ENCODE measurements around the gene CPXM1. TPM values are rescaled to one million over a fixed set of nuclear protein-coding genes. Genes with fewer than 3 reads are reported as not detected.
"Not testable (repeated sequence)": the region's sequence is repeated elsewhere in the genome, so short reads cannot be mapped to it uniquely, and the experiment has no call there.

The CPXM1 gene
- 224 TPM for polyA plus RNA-seq (ENCODE audit: insufficient read length)
- long read RNA-seq, donor 1, transcript CPXM1-201 (14 exons, 2,391 nt), result major isoform, 72 of 219 reads
- long read RNA-seq, donor 1, partial matches to known transcripts, result 147 of 219 reads
- long read RNA-seq, donor 1, other reads (novel, unspliced or antisense), result 0 of 219 reads
- long read RNA-seq, donor 2, transcript CPXM1-201 (14 exons, 2,391 nt), result major isoform, 56 of 87 reads
- long read RNA-seq, donor 2, partial matches to known transcripts, result 25 of 87 reads
- long read RNA-seq, donor 2, other reads (novel, unspliced or antisense), result 6 of 87 reads
- long read RNA-seq, donor 3, transcript CPXM1-201 (14 exons, 2,391 nt), result major isoform, 36 of 55 reads
- long read RNA-seq, donor 3, partial matches to known transcripts, result 19 of 55 reads
- long read RNA-seq, donor 3, other reads (novel, unspliced or antisense), result 0 of 55 reads
- long read RNA-seq, donor 4, partial matches to known transcripts, result 9 of 9 reads
- long read RNA-seq, donor 4, other reads (novel, unspliced or antisense), result 0 of 9 reads
- long read RNA-seq, donor 5, transcript CPXM1-201 (14 exons, 2,391 nt), result major isoform, 83 of 128 reads
- long read RNA-seq, donor 5, partial matches to known transcripts, result 28 of 128 reads
- long read RNA-seq, donor 5, other reads (novel, unspliced or antisense), result 17 of 128 reads
- long read RNA-seq, donor 6, transcript CPXM1-201 (14 exons, 2,391 nt), result major isoform, 49 of 161 reads
- long read RNA-seq, donor 6, partial matches to known transcripts, result 106 of 161 reads
- long read RNA-seq, donor 6, other reads (novel, unspliced or antisense), result 6 of 161 reads
- long read RNA-seq, donor 7, transcript CPXM1-201 (14 exons, 2,391 nt), result major isoform, 65 of 158 reads
- long read RNA-seq, donor 7, partial matches to known transcripts, result 70 of 158 reads
- long read RNA-seq, donor 7, other reads (novel, unspliced or antisense), result 23 of 158 reads
- long read RNA-seq, donor 8, transcript CPXM1-201 (14 exons, 2,391 nt), result major isoform, 28 of 36 reads
- long read RNA-seq, donor 8, partial matches to known transcripts, result 8 of 36 reads
- long read RNA-seq, donor 8, other reads (novel, unspliced or antisense), result 0 of 36 reads

GRCh38 chr20:2800521-2801285 is at the start of gene CPXM1:
CPXM1 (minus strand) TSS chr20:2800627; CDS start chr20:2800572, 55 bp downstream.
- no peak for DNase-seq

- DNase-seq, result no peak
These were observed 49.1 kb upstream of the CPXM1 start for GRCh38 chr20:2849529-2849928.

GRCh38 chr20:2847802-2848201 is 47.4 kb upstream of the CPXM1 start:
- no peak for DNase-seq

DNA sequence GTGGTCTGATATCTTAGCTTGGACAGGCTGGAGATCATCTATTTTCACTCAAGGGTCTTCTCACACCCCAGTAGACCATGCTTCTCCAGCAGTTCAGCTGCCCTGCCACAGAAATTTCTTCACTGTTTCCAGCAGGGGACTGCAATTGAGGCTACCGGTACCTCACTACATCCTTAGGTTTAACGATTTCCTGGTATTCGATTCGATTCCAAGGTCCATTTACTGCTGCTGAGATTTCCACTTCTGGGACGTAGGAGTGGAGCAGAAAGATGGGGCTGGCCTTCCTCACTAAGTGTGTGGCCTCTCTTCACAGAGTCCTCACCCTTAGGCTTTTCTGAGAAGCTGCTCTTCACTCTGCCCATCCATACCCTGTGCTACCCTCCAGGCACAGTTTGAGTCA is 46.3 kb upstream of the CPXM1 start:
- no peak for DNase-seq

GRCh38 chr20:2845607-2846006 is 45.2 kb upstream of the CPXM1 start:
- no peak for DNase-seq

- no peak for DNase-seq
These were observed 40.6 kb upstream of the CPXM1 start for GRCh38 chr20:2840967-2841531.

GRCh38 chr20:2840138-2840966 is 39.9 kb upstream of the CPXM1 start, which contains the start of the genes PCED1A and VPS16:
PCED1A (minus strand) TSS chr20:2840655; CDS start chr20:2839912, 743 bp downstream.
VPS16 (plus strand) TSS chr20:2840745; CDS start chr20:2840775, 30 bp downstream.
- peak; percentile 85 for DNase-seq

- DNase-seq, result no peak
These were observed 39.3 kb upstream of the CPXM1 start for GRCh38 chr20:2839732-2840137.

DNA sequence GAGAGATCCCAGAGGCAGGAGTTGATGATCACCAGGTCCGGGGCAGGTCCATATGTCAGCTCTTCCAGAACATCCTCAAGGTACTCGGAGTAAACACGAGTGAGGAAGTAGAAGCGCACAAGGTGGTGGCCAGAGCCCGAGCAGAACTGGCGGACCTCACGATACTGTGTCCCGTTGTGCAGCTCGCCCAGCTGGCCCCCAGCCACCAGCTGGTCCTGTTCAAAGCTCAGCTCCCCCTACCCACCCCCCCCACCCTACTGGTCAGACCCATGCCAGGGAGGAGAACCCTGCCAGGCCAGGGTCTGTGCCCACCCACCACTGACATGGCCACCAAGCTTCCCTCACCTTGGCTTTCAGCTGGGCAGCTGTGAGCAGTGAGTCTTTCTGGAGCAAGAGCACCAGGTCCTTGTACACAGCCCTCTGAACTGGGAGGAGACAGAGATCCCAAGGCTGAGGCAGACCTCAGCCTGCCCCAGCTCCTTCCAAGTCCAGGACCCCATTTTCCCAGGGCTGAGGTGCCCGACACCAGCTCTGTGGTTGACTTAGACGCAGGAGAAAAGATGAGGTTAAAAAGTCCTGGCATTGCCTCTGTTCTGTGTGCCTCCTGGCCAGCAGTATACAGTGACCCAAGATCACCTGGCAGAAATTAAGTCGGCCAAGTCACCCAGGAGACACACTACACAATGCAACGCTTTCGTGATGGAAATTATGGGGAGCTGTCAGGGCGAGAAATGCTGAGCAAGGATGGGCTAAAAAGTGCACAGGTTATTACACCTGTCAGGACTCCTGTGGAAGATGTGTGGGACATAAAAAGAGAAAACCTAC is 38.6 kb upstream of the CPXM1 start:
- no peak for DNase-seq

GRCh38 chr20:2838170-2838797 is 37.9 kb upstream of the CPXM1 start:
- no peak for DNase-seq

- DNase-seq, result no peak
These were observed 37.0 kb upstream of the CPXM1 start for GRCh38 chr20:2837221-2837960.

- no peak for DNase-seq
These were observed 35.6 kb upstream of the CPXM1 start for GRCh38 chr20:2836035-2836434.

- no peak for DNase-seq
These were observed 34.9 kb upstream of the CPXM1 start for GRCh38 chr20:2835331-2835796.

DNA sequence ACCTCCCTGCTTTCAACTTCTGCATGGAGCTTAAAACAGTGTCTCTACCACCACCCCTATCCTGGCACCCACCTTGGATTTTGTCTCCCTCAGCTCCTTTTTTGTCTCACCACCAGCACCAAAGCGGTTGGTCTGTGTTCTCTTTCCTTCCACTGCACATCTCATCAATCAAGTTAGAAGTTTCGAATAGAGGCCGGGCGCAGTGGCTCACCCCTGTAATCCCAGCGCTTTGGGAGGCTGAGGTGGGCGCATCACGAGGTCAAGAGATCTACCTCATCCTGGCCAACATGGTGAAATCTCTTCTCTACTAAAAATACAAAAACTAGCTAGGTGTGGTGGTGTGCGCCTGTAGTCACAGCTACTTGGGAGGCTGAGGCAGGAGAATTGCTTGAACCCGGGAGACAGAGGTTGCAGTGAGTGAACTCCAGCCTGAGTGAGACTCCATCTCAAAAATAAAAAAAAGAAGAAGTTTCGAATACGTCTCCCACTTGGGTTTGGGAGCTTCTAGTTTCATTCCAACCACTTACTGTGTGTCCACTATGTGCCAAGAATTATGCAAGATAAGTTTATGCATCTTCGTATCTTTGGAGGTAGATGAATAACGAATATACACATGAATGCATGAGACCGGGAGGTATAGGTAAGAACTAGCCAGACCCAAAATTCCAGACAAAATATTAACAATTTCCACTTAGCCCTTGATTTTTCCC is 34.1 kb upstream of the CPXM1 start:
- DNase-seq, result no peak

- DNase-seq, result no peak
These were observed 33.3 kb upstream of the CPXM1 start for GRCh38 chr20:2833761-2834160.

- DNase-seq, result not testable (repeated sequence)
These were observed 30.8 kb upstream of the CPXM1 start for GRCh38 chr20:2831206-2831605.

DNA sequence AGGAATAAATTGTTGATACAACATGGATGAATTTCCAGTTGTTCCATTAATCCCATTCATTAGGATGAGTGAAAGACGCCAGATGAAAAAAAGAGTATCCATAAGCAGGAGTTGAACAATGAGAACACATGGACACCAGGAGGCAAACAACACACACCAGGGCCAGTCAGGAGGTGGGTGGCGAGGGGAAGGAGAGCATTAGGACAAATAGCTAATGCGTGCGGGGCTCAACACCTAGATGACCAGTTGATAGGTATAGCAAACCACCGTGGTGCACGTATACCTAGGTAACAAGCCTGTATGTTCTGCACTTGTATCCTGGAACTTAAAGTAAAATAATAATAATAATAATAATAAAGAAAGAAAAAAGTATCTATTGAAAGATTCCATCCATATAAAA is 28.9 kb upstream of the CPXM1 start:
- no peak for DNase-seq

Measured in left kidney (tissue), 8 donors.